SK-N-SH treated with all-trans-retinoic acid at 6 μM for 48 hours (cell line): ENCODE measurements around the gene GPRIN1.

Source experiments
- ATAC-seq: fragments of 200-7000 bp; cut with Tn5 transposase; 3 replicates; pipeline ENCODE4 v1.9.1; 2020; ENCODE audit warnings: mild to moderate bottlenecking, moderate library complexity
- ARNTL ChIP-seq: fragments of 450-650 bp; formaldehyde crosslinking; IDR thresholded peaks from 2 replicates; pipeline ENCODE4 v1.5.0; 2020; ENCODE audit warnings: low read depth, mild to moderate bottlenecking, moderate library complexity, borderline replicate concordance
- BACH2 ChIP-seq: fragments of 250-450 bp; sonication (Bioruptor Pico); IDR thresholded peaks from 2 replicates; pipeline ENCODE4 v1.9.0; 2021; ENCODE audit warnings: mild to moderate bottlenecking, borderline replicate concordance
- CREB5 ChIP-seq: fragments of 250-450 bp; sonication (Bioruptor Pico); IDR thresholded peaks from 2 replicates; pipeline ENCODE4 v1.5.1; 2020; ENCODE audit warnings: low read depth, mild to moderate bottlenecking, moderate library complexity
- CSRNP3 ChIP-seq: fragments of 250-450 bp; sonication (Bioruptor Pico); IDR thresholded peaks from 2 replicates; pipeline ENCODE4 v1.5.1; 2021; ENCODE audit warnings: mild to moderate bottlenecking, moderate library complexity
- ESRRG ChIP-seq: fragments of 250-450 bp; sonication (Bioruptor Pico); IDR thresholded peaks from 2 replicates; pipeline ENCODE4 v1.6.1; 2021; ENCODE audit warnings: mild to moderate bottlenecking
- GLIS3 ChIP-seq: fragments of 250-450 bp; sonication (Bioruptor Pico); IDR thresholded peaks from 2 replicates; pipeline ENCODE4 v1.5.0; 2020; ENCODE audit warnings: mild to moderate bottlenecking, moderate library complexity
- OSR1 ChIP-seq: fragments of 250-450 bp; sonication (Bioruptor Pico); IDR thresholded peaks from 2 replicates; pipeline ENCODE4 v1.8.0; 2022; ENCODE audit warnings: moderate library complexity, mild to moderate bottlenecking, inconsistent platforms
- PPARA ChIP-seq: fragments of 250-450 bp; sonication (Bioruptor Pico); IDR thresholded peaks from 2 replicates; pipeline ENCODE4 v1.5.0; 2020; ENCODE audit warnings: mild to moderate bottlenecking, borderline replicate concordance
- RARB ChIP-seq: fragments of 250-450 bp; sonication (Bioruptor Pico); IDR thresholded peaks from 2 replicates; pipeline ENCODE4 v1.8.0; 2021; ENCODE audit warnings: mild to moderate bottlenecking, moderate library complexity
- TCF4 ChIP-seq: fragments of 250-450 bp; sonication (Bioruptor Pico); IDR thresholded peaks from 2 replicates; pipeline ENCODE4 v1.8.0; 2021; ENCODE audit warnings: mild to moderate bottlenecking, moderate library complexity, borderline replicate concordance
- TOX ChIP-seq: fragments of 250-450 bp; sonication (Bioruptor Pico); IDR thresholded peaks from 2 replicates; pipeline ENCODE4 v1.8.0; 2021; ENCODE audit warnings: mild to moderate bottlenecking, moderate library complexity, borderline replicate concordance
- TSHZ2 ChIP-seq: fragments of 250-450 bp; sonication (Bioruptor Pico); IDR thresholded peaks from 2 replicates; pipeline ENCODE4 v1.5.0; 2020; ENCODE audit warnings: mild to moderate bottlenecking, moderate library complexity
- ZC3H10 ChIP-seq: fragments of 250-450 bp; sonication (Bioruptor Pico); IDR thresholded peaks from 2 replicates; pipeline ENCODE4 v1.5.1; 2021; ENCODE audit warnings: mild to moderate bottlenecking, moderate library complexity
- ZFP3 ChIP-seq: fragments of 250-450 bp; sonication (Bioruptor Pico); IDR thresholded peaks from 2 replicates; pipeline ENCODE4 v1.5.0; 2020; ENCODE audit warnings: mild to moderate bottlenecking, moderate library complexity
- ZFP30 ChIP-seq: fragments of 450-650 bp; formaldehyde crosslinking; IDR thresholded peaks from 2 replicates; pipeline ENCODE4 v1.5.0; 2022; ENCODE audit warnings: mild to moderate bottlenecking, moderate library complexity
- ZNF565 ChIP-seq: fragments of 450-650 bp; formaldehyde crosslinking; conservative IDR thresholded peaks from 2 replicates; pipeline ENCODE4 v1.5.0; 2020; ENCODE audit warnings: low read depth, mild to moderate bottlenecking, moderate library complexity
- ZNF70 ChIP-seq: fragments of 450-650 bp; formaldehyde crosslinking; IDR thresholded peaks from 2 replicates; pipeline ENCODE4 v1.5.0; 2020; ENCODE audit warnings: mild to moderate bottlenecking, moderate library complexity
- ZNF8 ChIP-seq: fragments of 450-650 bp; formaldehyde crosslinking; IDR thresholded peaks from 2 replicates; pipeline ENCODE4 v1.5.0; 2020; ENCODE audit warnings: mild to moderate bottlenecking, moderate library complexity

The GPRIN1 gene

GRCh38 chr5:176608937-176609723, 826 bp downstream of the GPRIN1 start (continued):
- TF ChIP-seq ZFP30 (no peak), ESRRG (no peak), GLIS3 (no peak), PPARA (CRISPR knock-in tag) (no peak), TCF4 (no peak), TOX (CRISPR knock-in tag) (no peak)

- TF ChIP-seq ZFP30 (no peak), CREB5 (no peak), GLIS3 (no peak), ZFP3 (CRISPR knock-in tag) (no peak), OSR1 (CRISPR knock-in tag) (no peak), BACH2 (CRISPR knock-in tag) (no peak), ESRRG (no peak), TOX (CRISPR knock-in tag) (no peak), PPARA (CRISPR knock-in tag) (no peak)
- TF ChIP-seq, all 23 proteins: peak for 0
- no peak for ATAC-seq
Observed at GRCh38 chr5:176608142-176608705, 1.7 kb downstream of the GPRIN1 start.

- no peak for TF ChIP-seq GLIS3
- no peak for TF ChIP-seq RARB
- TF ChIP-seq ZC3H10 (CRISPR knock-in tag), result no peak
- TF ChIP-seq TOX (CRISPR knock-in tag), result no peak
- TF ChIP-seq ESRRG, result no peak
- TF ChIP-seq TSHZ2 (CRISPR knock-in tag), result no peak
- TF ChIP-seq CREB5, result no peak
- TF ChIP-seq BACH2 (CRISPR knock-in tag), result no peak
- TF ChIP-seq, all 23 proteins: peak for 0
- no peak for ATAC-seq
Observed at GRCh38 chr5:176606875-176607274, 3.1 kb downstream of the GPRIN1 start.

- no peak for ATAC-seq
- TF ChIP-seq ARNTL (no peak), CREB5 (no peak), ZFP30 (no peak), TSHZ2 (CRISPR knock-in tag) (no peak), BACH2 (CRISPR knock-in tag) (no peak), ZC3H10 (CRISPR knock-in tag) (no peak), ZNF70 (CRISPR knock-in tag) (no peak), ZFP3 (CRISPR knock-in tag) (no peak), ZNF565 (CRISPR knock-in tag) (no peak), ZNF8 (CRISPR knock-in tag) (no peak), OSR1 (CRISPR knock-in tag) (no peak), GLIS3 (no peak), CSRNP3 (CRISPR knock-in tag) (no peak), RARB (no peak)
- TF ChIP-seq, all 23 proteins: peak for 0
Observed at GRCh38 chr5:176606032-176606431, 3.9 kb downstream of the GPRIN1 start.
